Right renal cortex interstitium (tissue), 3 donors: ENCODE measurements around the gene PRR13. TPM values are rescaled to one million over a fixed set of nuclear protein-coding genes. Genes with fewer than 3 reads are reported as not detected.
"Not testable (repeated sequence)": the region's sequence is repeated elsewhere in the genome, so short reads cannot be mapped to it uniquely, and the experiment has no call there.

Experiments
- DNase-seq, 3 donors: peaks; one replicate each; pipeline ENCODE4 v3.0.0-alpha.2; 2013; ENCODE audit warnings: low read depth in 3 of 3, low spot score in 2 of 3
- polyA plus RNA-seq, 3 donors: library from polyadenylated mRNA; unstranded; fragments of 120-200 nt; gene quantifications; one replicate each; pipeline ENCODE4 v1.2.1, GENCODE V29; 2013; ENCODE audit not compliant: insufficient read length in 3 of 3

The PRR13 gene, protein sequence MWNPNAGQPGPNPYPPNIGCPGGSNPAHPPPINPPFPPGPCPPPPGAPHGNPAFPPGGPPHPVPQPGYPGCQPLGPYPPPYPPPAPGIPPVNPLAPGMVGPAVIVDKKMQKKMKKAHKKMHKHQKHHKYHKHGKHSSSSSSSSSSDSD
- 100 to 1,000 TPM; 189 to 212 (median 200) TPM for polyA plus RNA-seq

DNA sequence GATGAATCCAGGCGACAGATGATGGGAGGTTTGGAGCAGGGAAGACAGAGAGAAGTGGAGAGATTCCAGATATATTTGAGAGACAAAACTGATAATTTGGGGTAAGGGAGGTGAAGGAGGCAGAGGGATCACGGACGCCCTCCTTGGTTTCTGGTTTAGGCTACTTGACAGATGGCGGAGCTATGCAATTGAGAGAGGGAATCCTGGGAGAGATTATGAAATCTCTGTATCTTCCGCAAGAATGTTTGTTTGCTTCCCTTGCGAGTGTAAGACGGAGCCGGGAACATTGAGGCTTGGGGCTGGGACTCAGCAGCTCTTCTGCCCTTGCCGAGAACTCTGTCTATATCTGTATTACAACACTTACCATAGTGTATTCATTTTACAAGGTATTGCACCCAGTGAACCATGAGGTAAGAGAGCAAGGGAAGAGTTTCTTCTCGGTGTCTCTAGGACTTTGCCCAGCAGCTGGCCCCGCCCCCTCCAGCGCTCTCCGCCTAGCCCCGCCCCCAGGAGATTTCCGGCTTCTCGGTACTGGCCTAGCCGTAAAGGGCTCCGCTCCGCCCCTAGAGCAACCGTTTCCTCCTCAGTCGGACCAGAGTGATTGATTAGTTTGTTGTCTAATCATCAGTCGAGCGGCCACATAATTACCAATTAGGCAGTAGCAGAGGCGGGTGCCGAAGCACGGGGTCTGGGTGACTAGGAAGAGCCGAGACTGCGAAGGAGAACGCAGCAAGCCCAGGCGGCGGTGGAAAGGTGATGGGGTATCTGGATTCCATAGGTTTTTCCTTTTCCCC lies at the start of gene PRR13:
PRR13 (plus strand) TSS at position 695 of the 794 bp plus-strand sequence. CDS start 981 bp downstream, outside the sequence.
- DNase-seq = peak; percentile 93 to 98 (median 94)

DNA sequence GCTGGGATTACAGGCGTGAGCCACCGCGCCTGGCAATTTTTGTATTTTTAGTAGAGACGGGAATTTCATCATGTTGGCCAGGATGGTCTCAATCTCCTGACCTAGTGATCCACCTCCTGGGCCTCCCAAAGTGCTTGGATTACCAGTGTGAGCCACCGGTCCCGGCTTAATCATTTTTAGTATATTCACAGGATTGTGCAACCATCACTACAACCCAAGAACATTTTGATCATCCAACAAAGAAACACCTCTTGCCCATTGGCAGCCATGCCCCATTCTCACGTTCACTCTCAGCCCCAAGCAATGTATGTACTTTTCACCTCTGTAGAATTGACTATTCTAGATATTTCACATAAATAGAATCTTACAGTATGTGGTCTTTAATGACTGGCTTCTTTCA lies 41.6 kb upstream of the PRR13 start:
- no peak for DNase-seq

DNA sequence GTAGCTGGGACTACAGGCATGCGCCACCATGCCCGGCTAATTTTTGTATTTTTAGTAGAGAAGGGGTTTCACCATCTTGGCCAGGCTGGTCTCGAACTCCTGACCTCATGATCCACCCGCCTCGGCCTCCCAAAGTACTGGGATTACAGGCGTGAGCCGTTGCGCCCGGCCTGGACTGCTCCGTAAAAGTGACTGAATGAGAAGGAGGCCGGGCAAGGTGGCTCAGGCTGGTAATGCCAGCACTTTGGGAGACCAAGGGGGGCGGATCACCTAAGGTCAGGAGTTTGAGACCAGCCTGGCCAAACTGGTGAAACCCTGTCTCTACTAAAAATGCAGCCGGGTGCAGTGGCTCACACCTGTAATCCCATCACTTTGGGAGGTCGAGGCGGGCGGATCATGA lies 39.2 kb upstream of the PRR13 start:
- DNase-seq = not testable (repeated sequence)

DNA sequence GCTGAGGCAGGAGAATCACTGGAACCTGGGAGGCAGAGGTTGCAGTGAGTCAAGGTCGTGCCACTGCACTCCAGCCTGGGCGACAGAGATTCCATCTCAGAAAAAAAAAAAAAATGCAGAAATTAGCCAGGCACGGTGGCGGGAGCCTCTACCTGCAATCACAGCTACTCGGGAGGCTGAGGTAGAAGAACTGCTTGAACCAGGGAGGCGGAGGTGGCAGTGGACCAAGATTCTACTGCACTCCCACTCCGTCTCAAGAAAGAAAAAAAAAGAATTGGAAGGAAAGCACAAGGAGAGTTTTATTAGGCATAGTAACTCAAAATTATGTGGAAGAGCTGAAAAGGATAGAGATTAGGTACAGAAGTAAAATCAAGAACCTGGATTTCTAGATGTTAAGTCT lies 38.7 kb upstream of the PRR13 start:
- DNase-seq = no peak

DNA sequence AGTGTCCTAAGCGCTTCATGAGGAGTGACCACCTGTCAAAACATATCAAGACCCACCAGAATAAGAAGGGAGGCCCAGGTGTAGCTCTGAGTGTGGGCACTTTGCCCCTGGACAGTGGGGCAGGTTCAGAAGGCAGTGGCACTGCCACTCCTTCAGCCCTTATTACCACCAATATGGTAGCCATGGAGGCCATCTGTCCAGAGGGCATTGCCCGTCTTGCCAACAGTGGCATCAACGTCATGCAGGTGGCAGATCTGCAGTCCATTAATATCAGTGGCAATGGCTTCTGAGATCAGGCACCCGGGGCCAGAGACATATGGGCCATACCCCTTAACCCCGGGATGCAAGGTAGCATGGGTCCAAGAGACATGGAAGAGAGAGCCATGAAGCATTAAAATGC lies 30.6 kb upstream of the PRR13 start:
- no peak for DNase-seq

DNA sequence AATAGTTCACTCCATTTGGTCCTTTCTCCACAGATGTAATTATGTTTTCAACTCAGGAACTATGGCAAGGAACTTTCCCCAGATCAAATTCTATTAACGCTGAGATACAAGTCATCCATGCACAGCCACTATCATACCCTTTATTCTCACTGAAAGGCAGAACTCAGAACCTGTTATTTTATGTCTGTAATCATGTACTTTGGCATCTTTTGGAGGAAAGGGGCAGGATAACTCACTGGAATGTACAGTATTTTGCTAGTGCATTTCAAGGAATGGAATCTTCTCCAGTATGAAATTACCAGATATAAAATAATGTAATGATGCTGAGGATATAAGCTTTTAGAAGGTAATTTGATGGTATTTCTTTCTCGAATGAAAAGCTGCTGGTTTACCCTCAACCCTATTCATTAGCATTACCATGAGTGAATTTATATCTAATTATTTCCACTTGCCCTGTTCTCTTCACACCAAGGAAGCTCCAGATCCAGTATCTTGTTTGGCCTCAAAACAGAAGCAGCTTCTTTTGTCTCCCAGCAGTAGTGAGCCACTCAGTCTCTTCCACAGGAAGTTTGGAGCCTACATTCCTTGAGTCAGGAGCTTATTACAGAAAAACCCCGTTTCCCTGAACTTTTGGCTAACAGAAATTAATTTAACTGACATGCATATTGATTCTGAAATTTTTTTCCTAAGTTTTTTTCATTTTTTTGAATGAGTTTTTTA lies 27.9 kb upstream of the PRR13 start:
- DNase-seq = no peak

DNA sequence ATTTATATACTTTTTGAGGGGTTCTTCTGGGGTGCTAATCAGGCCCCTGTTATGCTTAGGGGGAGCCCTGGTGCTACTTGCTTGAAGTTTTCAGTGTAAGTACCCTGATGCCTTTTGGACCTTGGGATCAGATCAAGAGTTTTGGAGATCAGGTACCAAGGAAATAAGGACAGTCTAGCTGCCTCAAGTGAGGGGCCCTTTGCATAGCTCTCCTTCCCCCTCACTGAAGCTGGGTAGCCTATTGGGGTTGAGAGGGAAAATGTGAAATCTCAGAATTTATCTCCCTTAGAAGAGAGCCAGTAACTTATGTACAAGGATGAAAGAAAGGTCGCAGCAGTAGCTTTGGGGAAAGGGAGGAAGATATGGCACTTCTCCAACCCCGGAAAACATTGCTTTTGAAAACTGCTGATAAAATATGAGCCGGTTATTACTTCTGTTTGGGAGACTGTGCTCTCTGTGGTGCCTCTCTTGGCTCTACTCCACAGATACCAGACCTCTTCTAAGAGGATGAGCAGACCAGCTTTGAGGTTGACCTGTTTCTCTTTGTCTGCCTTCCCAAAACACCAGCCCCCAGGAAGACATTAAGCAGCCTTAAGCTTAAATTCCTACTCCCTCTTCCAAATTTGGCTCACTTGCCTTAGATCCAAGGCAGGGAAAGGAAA lies 26.6 kb upstream of the PRR13 start:
- DNase-seq = no peak

DNA sequence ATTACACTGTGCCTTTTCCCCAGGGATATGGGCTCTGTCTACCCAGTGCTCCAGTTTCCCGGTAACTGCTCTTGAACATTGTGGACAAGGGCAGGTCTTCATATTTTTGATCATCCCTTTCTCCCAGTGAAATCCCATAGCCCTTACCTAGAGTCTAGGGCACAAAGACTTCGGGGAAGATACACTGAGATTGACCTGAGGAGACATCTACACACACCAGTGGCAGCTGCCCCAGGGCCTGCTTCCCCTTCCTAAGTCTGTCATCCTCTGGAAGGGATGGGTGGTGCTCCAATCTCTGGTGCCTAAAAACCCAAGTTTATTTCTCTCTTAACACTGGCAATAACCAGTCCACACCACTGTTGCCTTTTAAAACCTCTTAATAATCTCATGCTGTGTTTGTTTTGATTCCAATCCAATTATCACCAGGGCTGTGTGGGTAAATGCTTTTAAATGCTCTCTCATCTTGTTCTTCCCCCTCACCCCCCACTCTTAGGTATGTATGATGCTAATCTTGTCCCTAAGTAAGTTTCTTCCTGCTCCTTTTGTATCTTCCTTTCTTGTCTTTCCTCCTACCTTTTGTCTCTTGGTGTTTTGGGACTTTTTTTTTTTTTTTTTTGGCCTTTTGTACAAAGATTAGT lies 25.7 kb upstream of the PRR13 start:
- DNase-seq = not testable (repeated sequence)

DNA sequence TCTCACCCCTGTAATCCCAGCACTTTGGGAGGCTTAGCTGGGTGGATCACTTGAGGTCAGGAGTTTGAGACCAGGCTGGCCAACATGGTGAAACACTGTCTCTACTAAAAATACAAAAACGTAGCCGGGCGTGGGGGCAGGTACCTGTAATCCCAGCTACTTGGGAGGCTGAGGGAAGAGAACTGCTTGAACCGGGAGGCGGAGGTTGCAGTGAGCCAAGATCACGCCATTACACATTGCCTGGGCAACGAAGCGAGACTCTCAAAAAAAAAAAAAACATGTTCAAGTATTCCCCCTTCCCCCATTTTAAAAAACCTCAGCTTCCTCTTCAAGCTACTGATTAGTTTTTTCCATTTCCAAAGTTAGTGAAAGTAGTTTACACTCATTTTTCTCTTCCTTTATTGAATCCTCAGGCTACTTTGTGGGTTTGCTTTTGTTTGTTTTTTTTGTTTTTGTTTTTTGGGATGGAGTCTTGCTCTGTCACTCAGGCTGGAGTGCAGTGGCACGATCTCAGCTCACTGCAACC lies 24.2 kb upstream of the PRR13 start:
- not testable (repeated sequence) for DNase-seq

DNA sequence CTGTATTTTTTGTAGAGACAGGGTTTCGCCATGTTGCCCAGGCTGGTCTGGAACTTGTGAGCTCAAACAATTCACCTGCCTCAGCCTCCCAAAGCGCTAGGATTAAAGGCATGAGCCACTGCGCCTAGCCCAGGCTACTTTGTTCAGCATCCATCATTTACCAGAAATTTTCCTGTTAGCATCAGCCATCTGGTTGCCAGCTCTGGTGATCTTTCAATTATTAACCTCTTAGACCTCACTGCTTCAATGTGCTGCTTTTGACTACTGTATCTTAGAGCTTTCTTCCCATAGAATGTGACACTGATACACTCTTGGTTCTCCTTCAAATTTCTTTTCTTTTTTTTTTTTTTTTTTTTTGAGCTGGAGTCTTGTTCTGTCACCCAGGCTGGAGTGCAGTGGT lies 23.3 kb upstream of the PRR13 start:
- DNase-seq = no peak

DNA sequence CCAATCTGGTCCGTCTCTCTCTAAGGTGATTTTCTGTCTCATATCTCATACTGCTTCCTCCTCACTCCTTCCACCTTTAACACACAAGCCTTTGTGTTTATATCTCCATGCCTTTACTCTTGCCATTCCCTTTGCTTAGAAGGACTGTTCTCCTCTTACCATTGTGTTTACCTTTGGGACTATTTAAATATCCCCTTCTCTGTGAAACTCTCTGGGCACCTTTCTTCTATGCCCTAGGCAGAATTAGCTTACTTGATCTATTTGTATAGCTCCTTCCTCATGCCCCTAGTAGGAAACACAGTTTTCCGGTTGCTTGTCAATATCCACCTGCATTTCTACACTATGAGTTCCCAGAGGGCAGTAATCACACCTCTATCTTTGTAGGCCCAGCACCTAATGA lies 21.8 kb upstream of the PRR13 start:
- DNase-seq = no peak

DNA sequence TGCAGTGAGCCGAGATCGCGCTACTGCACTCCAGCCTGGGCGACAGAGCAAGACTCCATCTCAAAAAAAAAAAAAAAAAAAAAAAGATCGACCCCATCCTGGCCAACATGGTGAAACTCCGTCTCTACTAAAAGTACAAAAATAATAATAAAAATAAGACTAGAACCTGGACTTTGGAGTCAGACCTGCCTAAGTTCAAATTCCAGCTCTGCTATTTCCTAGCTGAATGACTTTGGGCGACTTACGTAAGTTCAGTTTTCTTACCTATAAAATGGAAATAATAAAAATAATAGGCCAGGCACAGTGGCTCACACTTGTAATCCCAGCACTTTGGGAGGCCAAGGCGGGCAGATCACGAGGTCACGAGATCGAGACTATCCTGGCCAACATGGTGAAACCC lies 19.3 kb upstream of the PRR13 start:
- not testable (repeated sequence) for DNase-seq

DNA sequence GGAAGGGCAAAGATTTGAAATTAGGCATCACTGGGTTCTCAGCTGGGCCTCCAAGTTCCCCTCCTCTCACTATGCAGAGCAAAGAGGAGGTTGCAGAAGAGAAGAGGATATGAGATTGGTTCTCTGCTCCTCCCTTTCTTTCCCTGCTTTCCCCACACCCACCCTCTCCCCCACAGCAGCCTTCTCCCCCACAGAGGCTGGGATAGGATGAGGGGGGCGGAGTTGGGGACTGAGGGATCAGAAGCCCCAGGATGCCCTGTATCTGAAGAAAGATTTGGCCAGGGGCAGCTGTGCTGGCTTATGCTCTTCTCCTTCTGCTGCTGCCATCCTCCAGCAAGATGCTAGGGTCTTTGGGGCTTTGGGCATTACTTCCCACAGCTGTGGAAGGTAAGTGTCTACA lies 17.9 kb upstream of the PRR13 start, which contains the start of gene AMHR2:
AMHR2 (plus strand) TSS at position 259 of the 400 bp plus-strand sequence; CDS start at position 339, 80 bp downstream.
- DNase-seq = no peak

DNA sequence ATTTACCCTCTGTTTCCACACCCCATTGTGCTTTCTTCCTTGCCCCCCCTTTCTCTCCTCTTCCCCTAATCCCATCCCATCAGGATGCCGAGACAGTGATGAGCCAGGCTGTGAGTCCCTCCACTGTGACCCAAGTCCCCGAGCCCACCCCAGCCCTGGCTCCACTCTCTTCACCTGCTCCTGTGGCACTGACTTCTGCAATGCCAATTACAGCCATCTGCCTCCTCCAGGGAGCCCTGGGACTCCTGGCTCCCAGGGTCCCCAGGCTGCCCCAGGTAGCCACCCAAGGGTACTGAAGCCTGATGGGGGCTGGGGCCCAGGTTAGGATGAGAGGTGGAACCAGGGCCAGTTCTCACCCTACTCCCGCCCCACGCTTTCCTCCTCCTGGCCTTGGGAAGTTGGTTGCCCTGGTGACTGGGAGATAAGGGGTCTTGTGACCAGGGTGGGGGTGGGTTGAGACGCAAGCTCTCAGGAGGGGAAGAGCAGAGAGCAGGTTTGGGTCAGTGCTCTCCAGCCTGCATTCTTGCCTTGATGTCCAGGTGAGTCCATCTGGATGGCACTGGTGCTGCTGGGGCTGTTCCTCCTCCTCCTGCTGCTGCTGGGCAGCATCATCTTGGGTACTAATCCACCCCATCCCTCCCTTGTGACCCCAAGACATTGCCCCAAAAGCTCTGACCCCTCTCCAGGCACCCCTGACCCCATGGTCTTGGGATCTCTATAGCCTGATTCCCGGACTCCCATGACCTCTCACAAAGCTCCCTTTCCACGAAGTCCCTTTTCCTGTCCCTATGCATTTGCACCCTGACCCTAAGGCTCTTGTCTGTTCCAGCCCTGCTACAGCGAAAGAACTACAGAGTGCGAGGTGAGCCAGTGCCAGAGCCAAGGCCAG lies 16.7 kb upstream of the PRR13 start:
- no peak for DNase-seq

DNA sequence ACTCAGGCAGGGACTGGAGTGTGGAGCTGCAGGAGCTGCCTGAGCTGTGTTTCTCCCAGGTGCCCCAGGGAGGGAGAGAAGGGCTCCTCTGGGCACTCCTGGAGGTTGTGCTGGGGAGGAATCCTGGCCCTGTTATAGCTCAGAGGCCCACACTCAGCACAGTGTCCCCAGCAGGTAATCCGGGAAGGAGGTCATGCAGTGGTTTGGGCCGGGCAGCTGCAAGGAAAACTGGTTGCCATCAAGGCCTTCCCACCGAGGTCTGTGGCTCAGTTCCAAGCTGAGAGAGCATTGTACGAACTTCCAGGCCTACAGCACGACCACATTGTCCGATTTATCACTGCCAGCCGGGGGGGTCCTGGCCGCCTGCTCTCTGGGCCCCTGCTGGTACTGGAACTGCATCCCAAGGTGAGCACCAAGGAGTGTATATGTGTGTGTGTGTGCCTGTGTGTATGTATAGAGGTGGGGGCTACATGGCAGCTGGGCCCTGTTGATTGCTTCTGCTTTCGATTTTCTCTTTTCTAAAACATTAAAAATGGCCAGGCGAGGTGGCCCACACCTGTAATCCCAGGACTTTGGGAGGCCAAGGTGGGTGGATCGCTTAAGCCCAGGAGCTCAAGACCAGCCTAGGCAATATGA lies 15.9 kb upstream of the PRR13 start:
- no peak for DNase-seq

DNA sequence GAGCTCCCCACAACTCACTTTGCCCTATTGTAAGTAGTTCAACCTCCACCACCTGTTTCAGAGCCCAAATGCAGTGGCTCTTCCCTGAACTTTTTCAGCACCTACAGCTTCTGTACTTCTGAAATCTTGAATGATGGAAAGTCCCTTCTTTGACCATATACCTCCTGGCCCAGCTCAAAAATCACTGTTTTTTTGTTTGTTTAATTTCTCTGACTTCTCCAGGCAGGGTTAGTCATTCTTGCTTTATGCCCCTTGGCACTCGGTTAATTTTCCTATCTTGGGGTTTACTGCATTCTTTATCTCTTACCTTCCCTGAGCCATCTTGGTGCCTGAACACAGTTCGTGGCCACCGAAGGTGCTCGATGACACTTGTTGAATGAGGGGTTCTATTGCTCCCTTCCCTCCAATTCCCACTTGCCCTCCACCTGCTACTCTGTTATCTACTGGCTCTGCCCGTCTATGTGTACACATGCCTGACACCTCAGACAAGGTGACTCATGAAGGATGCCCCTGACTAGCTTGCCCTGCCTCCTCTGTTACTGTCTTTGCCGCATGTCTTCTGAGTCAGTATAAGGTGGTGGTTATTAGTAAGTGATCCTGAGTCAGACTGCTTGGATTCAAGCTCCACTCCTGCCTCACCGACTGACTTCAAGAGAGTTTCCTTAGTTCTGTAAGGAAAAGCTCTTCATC lies 13.5 kb upstream of the PRR13 start:
- DNase-seq = no peak

DNA sequence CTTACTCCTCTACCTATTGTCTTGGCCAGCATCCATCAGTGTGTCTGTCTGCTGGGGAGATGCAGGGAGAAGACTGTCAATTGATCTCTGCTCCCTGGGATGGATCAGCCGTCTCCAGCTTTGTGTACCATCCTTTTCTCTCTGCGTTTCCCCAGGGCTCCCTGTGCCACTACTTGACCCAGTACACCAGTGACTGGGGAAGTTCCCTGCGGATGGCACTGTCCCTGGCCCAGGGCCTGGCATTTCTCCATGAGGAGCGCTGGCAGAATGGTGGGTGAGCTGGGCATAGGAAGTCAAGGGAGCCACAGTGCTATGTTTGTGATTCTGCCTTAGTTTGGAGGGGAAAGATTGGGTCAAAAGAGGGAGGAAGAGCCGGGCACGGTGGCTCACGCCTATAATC lies 12.8 kb upstream of the PRR13 start:
- no peak for DNase-seq

DNA sequence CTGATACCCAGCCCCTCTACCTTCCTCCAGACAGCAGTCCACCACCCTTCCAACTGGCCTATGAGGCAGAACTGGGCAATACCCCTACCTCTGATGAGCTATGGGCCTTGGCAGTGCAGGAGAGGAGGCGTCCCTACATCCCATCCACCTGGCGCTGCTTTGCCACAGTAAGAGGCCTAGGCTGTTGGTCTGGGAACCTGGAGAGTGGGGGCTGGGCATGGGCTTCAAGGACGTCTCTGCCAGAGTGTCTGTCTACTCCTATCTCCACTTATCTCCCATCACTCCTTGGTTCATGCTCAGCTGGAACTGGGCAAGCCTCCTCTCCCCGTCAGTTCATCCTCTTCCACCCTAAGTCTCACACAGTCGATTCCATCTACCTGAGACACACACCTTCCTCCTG lies 11.4 kb upstream of the PRR13 start:
- no peak for DNase-seq
